Heart right ventricle (tissue), 16 donors: ENCODE data around the gene INPP4B. TPM values are rescaled to one million over a fixed set of nuclear protein-coding genes. Genes with fewer than 3 reads are reported as not detected.

Source experiments
- ATAC-seq, 8 donors: fragments of 200-7000 bp; cut with Tn5 transposase; one replicate each; pipeline ENCODE4 v1.9.1; 2020; ENCODE audit warnings: mild to moderate bottlenecking in 8 of 8, moderate library complexity in 8 of 8, moderate number of reproducible peaks in 1 of 8
- DNase-seq, 2 donors: peaks; one replicate each; pipeline ENCODE4 v3.0.0-alpha.2; 2020
- H3K27ac ChIP-seq, 10 donors: fragments of 200-600 bp; sonication (generic) in 2 of 10; one replicate each; pipeline versions ENCODE4 v1.5.0 to v1.8.0; 2020 to 2022; ENCODE audit warnings: mild to moderate bottlenecking in 3 of 10
- H3K27me3 ChIP-seq, 7 donors: fragments of 200-600 bp; one replicate each; pipeline ENCODE4 v1.8.0; 2021 to 2022; ENCODE audit warnings: mild to moderate bottlenecking in 2 of 7
- H3K36me3 ChIP-seq, 9 donors: fragments of 200-600 bp; sonication (generic) in 1 of 9; one replicate each; pipeline versions ENCODE4 v1.5.0 to v1.8.0; 2020 to 2022; ENCODE audit warnings: mild to moderate bottlenecking in 2 of 9
- H3K4me1 ChIP-seq, 9 donors: fragments of 200-600 bp; sonication (generic) in 1 of 9; one replicate each; pipeline versions ENCODE4 v1.5.0 to v1.8.0; 2020 to 2022; ENCODE audit warnings: mild to moderate bottlenecking in 4 of 9
- H3K4me3 ChIP-seq, 10 donors: fragments of 200-600 bp; sonication (generic) in 2 of 10; one replicate each; pipeline versions ENCODE4 v1.5.0 to v1.8.0; 2020 to 2022; ENCODE audit warnings: mild to moderate bottlenecking in 7 of 10, moderate library complexity in 2 of 10
- H3K9me3 ChIP-seq, 11 donors: fragments of 200-600 bp in 10 of 11; sonication (generic) in 2 of 11; one replicate each; pipeline versions ENCODE4 v1.5.0 to v1.8.0; 2013 to 2022; ENCODE audit warnings: mild to moderate bottlenecking in 2 of 11, control low read depth in 1 of 11, moderate library complexity in 1 of 11
- WGBS, 2 donors: extraction: QIAGEN DNeasy Blood & Tissue Kit; methylation state at CpG; one replicate each; pipeline ENCODE4 v1.1.7; 2013; ENCODE audit warnings: inconsistent platforms in 1 of 2; 5-methylcytosine and 5-hydroxymethylcytosine counted together
- intact Hi-C, 10 donors: fragments of 100-400 bp; cut with DNase I; formaldehyde crosslinking; loops; one replicate each; pipeline versions ENCODE4 v1.11.1 to v1.14.2; 2022
- polyA plus RNA-seq, 2 donors: library from polyadenylated mRNA; stranded (reverse); fragments of 200-250 nt; gene quantifications; one replicate each; pipeline ENCODE4 v1.2.3, GENCODE V29; 2013
- total RNA-seq, 10 donors: library from RNA; stranded (reverse); fragmentation: NEBNext Ultra II Directional in 3 of 10; extraction: Animal tissue kit (Norgen Biotek cat#: 25700) in 3 of 10; gene quantifications; one replicate each; pipeline versions ENCODE4 v1.2.1 to v1.2.4, GENCODE V29; 2021 to 2023
- TF ChIP-seq, protein P1 (sequence below), 9 donors: fragments of 200-600 bp; sonication (generic) in 2 of 9; IDR thresholded peaks; one replicate each; pipeline versions ENCODE4 v1.5.0 to v1.8.0; 2021 to 2022; ENCODE audit warnings: antibody characterized with exemption in 9 of 9, mild to moderate bottlenecking in 5 of 9, moderate library complexity in 1 of 9
- donor health status: Arrhythmogenic right ventricular cardiomyopathy.
- donor health status: ischemic (EF 13 %, LVEDD 7.1; RV severe dilation, severe dysfunction).
- donor health status: healthy with polysubstance abuse.
- donor health status: DM: no; HTN: yes; CAD: no.
- donor health status: DM: no; HTN: no; CAD: no.
- donor health status: ischemic (EF 25% LVEDD 6.9; RV normal size, moderate dysfunction).
- donor health status: ischemic (EF 25% LVEDD 5.7; RV mildly dilated, moderate dysfunction).
- donor health status: healthy.
- donor health status: DM: yes; HTN: yes; CAD: no.
- donor health status: Ischemic cardiomyopathy.
- donor health status: ischemic (EF 35%, LVEDD 5.7; RV mildly dilated, moderate dysfunction).
- donor health status: nonischemic (EF 11% LVEDD 7.7; RV severe dilation, severe dysfunction).
- donor health status: DM: yes; HTN: yes; CAD: no.
- donor health status: PGD.
- donor health status: ischemic (EF 29% LVEDD 5.4; RV normal size, mild dysfunction).
- donor health status: nonischemic (EF 23%, LVEDD 6.1; RV moderate dilation, normal function).

INPP4B gene
- total and polyA plus RNA-seq, 12 donors = 3.7 to 100.0 (median 39.1) TPM

DNA sequence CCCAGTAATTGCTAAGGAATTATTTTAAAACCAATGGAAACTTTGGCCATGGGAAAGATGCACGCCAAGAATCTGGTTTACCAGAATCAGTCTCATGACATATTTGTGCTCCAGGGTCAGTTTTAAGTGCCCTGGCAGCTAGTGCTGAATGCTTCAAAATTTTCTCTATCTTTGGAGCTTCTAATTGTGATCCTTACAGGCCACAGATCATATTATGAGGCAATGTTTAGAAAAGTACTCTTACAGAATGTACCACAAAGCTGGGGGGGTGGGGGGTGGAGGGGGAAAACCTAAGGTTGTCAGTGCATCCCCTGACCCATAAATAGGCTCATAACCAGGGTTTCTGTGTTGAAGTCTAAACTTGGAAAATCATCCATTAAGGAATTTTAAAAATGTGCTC is 514.5 kb downstream of the INPP4B start:
- 32 to 46% methylated on average over 1 of the region's 1 CpG for WGBS, 2 donors
- H3K27me3 ChIP-seq = no peaks in the 10 kb centered on the region
- H3K27ac ChIP-seq = peak overlapping the region in 8 of 10 donors; percentile 1 to 80 (median 54)
- no peaks in the 10 kb centered on the region for H3K36me3 ChIP-seq
- no peak overlapping the region for H3K4me3 ChIP-seq
- TF ChIP-seq, protein P1, sequence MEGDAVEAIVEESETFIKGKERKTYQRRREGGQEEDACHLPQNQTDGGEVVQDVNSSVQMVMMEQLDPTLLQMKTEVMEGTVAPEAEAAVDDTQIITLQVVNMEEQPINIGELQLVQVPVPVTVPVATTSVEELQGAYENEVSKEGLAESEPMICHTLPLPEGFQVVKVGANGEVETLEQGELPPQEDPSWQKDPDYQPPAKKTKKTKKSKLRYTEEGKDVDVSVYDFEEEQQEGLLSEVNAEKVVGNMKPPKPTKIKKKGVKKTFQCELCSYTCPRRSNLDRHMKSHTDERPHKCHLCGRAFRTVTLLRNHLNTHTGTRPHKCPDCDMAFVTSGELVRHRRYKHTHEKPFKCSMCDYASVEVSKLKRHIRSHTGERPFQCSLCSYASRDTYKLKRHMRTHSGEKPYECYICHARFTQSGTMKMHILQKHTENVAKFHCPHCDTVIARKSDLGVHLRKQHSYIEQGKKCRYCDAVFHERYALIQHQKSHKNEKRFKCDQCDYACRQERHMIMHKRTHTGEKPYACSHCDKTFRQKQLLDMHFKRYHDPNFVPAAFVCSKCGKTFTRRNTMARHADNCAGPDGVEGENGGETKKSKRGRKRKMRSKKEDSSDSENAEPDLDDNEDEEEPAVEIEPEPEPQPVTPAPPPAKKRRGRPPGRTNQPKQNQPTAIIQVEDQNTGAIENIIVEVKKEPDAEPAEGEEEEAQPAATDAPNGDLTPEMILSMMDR (IDR thresholded peaks at IDR 0.05) = no peak
- DNase-seq (no peak), ATAC-seq (peak; percentile 57 to 87 (median 72))
- H3K4me1 ChIP-seq = peaks cover 0 to 49% (median 19%) of the 10 kb centered on the region in 9 donors
- intact Hi-C loops = no loop called here
- peaks cover 0 to 15% (median 3%) of the 10 kb centered on the region in 11 donors for H3K9me3 ChIP-seq

DNA sequence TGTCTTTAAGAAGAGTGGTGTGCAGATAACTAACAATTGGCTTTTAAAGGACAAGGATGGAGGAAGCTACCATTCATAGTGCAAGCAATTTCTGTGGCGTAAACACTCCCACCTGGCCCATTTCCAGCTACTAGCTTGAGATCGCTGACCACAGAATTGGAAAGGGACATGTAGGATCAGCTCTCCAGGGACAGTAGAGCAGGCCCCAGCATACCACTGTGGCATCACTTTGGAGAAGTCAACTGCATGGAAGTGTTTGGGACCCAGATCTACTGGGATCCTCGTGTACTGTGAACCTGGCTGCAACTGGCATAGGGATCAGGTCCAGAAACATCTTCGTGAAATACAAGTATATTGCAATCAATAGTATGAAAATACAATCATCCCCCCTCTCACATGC is 515.0 kb downstream of the INPP4B start:
- intact Hi-C loops = no loop called here
- H3K27ac ChIP-seq = peak overlapping the region in 7 of 10 donors; percentile 23 to 80 (median 56)

DNA sequence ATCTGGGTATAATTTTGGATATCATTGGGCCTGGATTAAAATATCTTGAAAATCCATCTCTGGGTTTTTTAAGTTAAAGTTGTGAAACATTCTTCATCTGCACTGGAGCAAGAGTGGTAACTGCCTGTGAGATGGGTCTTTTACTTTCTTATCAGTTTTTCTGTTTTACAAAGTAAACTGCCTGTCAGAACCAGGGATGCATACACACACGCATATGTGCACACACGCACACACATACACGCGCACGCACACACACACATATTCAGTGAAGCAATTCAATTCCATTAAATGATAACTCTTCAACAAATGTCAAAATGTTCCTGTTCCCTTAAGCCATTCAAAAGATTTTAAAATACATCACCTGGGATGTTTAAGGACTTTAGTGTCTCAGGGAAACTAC is 515.8 kb downstream of the INPP4B start:
- H3K27me3 ChIP-seq = no peaks in the 10 kb centered on the region
- H3K36me3 ChIP-seq = no peaks in the 10 kb centered on the region
- H3K4me1 ChIP-seq = peaks cover 0 to 49% (median 19%) of the 10 kb centered on the region in 9 donors
- TF ChIP-seq, protein P1 (IDR thresholded peaks at IDR 0.05) = no peak
- intact Hi-C loops = no loop called here
- ATAC-seq (no peak), DNase-seq (no peak)
- H3K4me3 ChIP-seq = no peak overlapping the region
- peaks cover 0 to 2% (median 0%) of the 10 kb centered on the region in 11 donors for H3K9me3 ChIP-seq
- H3K27ac ChIP-seq = peak overlapping the region in 5 of 10 donors; percentile 42 to 80 (median 61)
- WGBS, 2 donors = 89 to 92% methylated on average over 5 of the region's 5 CpGs

More for the DNA sequence above, 515.0 kb downstream of the INPP4B start:
- Histone ChIP-seq H3K9me3 (peaks cover 0 to 10% (median 3%) of the 10 kb centered on the region in 11 donors), H3K4me3 (no peak overlapping the region), H3K4me1 (peaks cover 0 to 49% (median 19%) of the 10 kb centered on the region in 9 donors), H3K36me3 (no peaks in the 10 kb centered on the region), H3K27me3 (no peaks in the 10 kb centered on the region)
- peak; percentile 55 to 83 (median 70) for ATAC-seq
- TF ChIP-seq, protein P1 (IDR thresholded peaks at IDR 0.05) = no peak
- WGBS, 2 donors = 41 to 51% methylated on average over 4 of the region's 4 CpGs
- DNase-seq = peak; percentile 16 to 72

DNA sequence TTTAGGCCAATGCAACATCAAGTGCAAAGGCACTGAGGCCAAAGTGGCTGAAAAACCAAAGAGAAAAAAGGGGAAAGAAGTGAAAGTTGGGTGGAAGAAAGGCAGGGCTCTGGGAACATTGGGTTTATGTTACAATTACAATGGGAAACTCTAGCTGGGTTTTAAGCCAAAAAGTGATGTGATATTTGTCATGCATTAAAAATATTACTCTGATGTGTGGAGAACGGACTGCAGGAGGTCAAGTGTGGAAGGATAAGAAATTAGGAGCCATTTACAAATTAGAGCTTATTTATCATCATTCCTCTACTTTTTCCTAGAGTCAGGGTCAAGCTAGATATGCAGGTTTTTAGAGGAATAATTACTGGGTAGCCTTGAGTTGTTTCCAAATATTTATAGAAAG is 516.8 kb downstream of the INPP4B start:
- TF ChIP-seq, protein P1 (IDR thresholded peaks at IDR 0.05) = no peak
- no peak for DNase-seq
- WGBS, 2 donors = 71 to 72% methylated on average over 1 of the region's 1 CpG
- ATAC-seq = no peak
- no peak overlapping the region for H3K4me3 ChIP-seq
- H3K9me3 ChIP-seq = no peaks in the 10 kb centered on the region
- no peaks in the 10 kb centered on the region for H3K27me3 ChIP-seq
- no peaks in the 10 kb centered on the region for H3K36me3 ChIP-seq
- H3K27ac ChIP-seq = peak overlapping the region in 3 of 10 donors; percentile 13 to 61 (median 38)
- H3K4me1 ChIP-seq = peaks cover 0 to 44% (median 13%) of the 10 kb centered on the region in 9 donors
- intact Hi-C loops = no loop called here
